Fibroblast of pulmonary artery (primary cell): ENCODE results near the gene KIRREL3.
"Not testable (repeated sequence)": the region's sequence is repeated elsewhere in the genome, so short reads cannot be mapped to it uniquely, and the experiment has no call there.

ENCODE experiments used
- DNase-seq: peaks from one replicate; pipeline ENCODE4 v3.0.0-alpha.2; 2010; ENCODE audit warnings: low read depth
- H3K4me3 ChIP-seq: replicated peaks from 2 replicates; pipeline ENCODE4 v1.5.1; 2011; ENCODE audit warnings: low read depth, mild to moderate bottlenecking, control low read depth, low read length, moderate library complexity
- CTCF ChIP-seq: IDR thresholded peaks from 2 replicates; pipeline ENCODE4 v1.5.1; 2011; ENCODE audit warnings: mild to moderate bottlenecking, control low read depth, low read length, inconsistent platforms; ENCODE audit errors: missing control alignments

KIRREL3 gene

GRCh38 chr11:126403022-126403581 is 597.5 kb downstream of the KIRREL3 start:
- DNase-seq = no peak
- H3K4me3 ChIP-seq = no peak overlapping the region
- TF ChIP-seq CTCF = no peak

GRCh38 chr11:126400479-126400878 is 600.1 kb downstream of the KIRREL3 start:
- no peak for TF ChIP-seq CTCF
- no peak overlapping the region for H3K4me3 ChIP-seq

GRCh38 chr11:126400019-126400418 is 600.6 kb downstream of the KIRREL3 start:
- no peak overlapping the region for H3K4me3 ChIP-seq
- no peak for DNase-seq
- TF ChIP-seq CTCF = no peak

More at GRCh38 chr11:126400479-126400878, 600.1 kb downstream of the KIRREL3 start:
- no peak for DNase-seq

GRCh38 chr11:126398721-126399120 is 601.8 kb downstream of the KIRREL3 start:
- no peak overlapping the region for H3K4me3 ChIP-seq
- DNase-seq = no peak
- no peak for TF ChIP-seq CTCF

- H3K4me3 ChIP-seq = no peak overlapping the region
- no peak for DNase-seq
- TF ChIP-seq CTCF = no peak
Measured at GRCh38 chr11:126398296-126398695, 602.3 kb downstream of the KIRREL3 start.

GRCh38 chr11:126396965-126397364 is 603.6 kb downstream of the KIRREL3 start:
- no peak for DNase-seq
- TF ChIP-seq CTCF = no peak
- no peak overlapping the region for H3K4me3 ChIP-seq

GRCh38 chr11:126396266-126396665 is 604.3 kb downstream of the KIRREL3 start:
- not testable (repeated sequence) for H3K4me3 ChIP-seq, DNase-seq

GRCh38 chr11:126395784-126396183 is 604.8 kb downstream of the KIRREL3 start:
- not testable (repeated sequence) for DNase-seq, H3K4me3 ChIP-seq

- not testable (repeated sequence) for DNase-seq, H3K4me3 ChIP-seq
Measured at GRCh38 chr11:126394634-126395072, 605.9 kb downstream of the KIRREL3 start.
